CD14-positive monocyte (primary cell): Measurements from ENCODE around the gene ADAM8. TPM values are rescaled to one million over a fixed set of nuclear protein-coding genes. Genes with fewer than 3 reads are reported as not detected.

ENCODE experiments used
- DNase-seq, 3 donors: peaks; one replicate each; pipeline ENCODE4 v3.0.0-alpha.2; 2011 to 2022
- H2AFZ ChIP-seq: 2 replicates; pipeline ENCODE4 v1.6.0; 2012; ENCODE audit warnings: mild to moderate bottlenecking, low read depth, low read length, inconsistent platforms; ENCODE audit not compliant: insufficient read depth, poor library complexity, severe bottlenecking
- H3K27ac ChIP-seq, 2 donors: 1 replicate in 1 of 2; 2 replicates in 1 of 2; pipeline ENCODE4 v1.5.1; 2012 to 2013; ENCODE audit warnings: low read length in 2 of 2, control low read depth in 1 of 2, inconsistent platforms in 1 of 2, low read depth in 1 of 2, mild to moderate bottlenecking in 1 of 2
- H3K27me3 ChIP-seq, 2 donors: one replicate each; pipeline versions ENCODE4 v1.6.0 to v1.6.1; 2011 to 2013; ENCODE audit warnings: low read length in 2 of 2; ENCODE audit not compliant: control insufficient read depth in 2 of 2, insufficient read depth in 2 of 2
- H3K36me3 ChIP-seq, 2 donors: replicated peaks in 1 of 2; 1 replicate in 1 of 2; 2 replicates in 1 of 2; pipeline versions ENCODE4 v1.5.1 to v1.6.1; 2012 to 2013; ENCODE audit warnings: low read length in 2 of 2, control low read depth in 1 of 2, inconsistent platforms in 1 of 2, mild to moderate bottlenecking in 1 of 2; ENCODE audit not compliant: insufficient read depth in 2 of 2, control insufficient read depth in 1 of 2
- H3K4me1 ChIP-seq, 2 donors: 1 replicate in 1 of 2; 2 replicates in 1 of 2; pipeline versions ENCODE4 v1.5.1 to v1.6.1; 2012 to 2013; ENCODE audit warnings: low read length in 2 of 2, control low read depth in 1 of 2, inconsistent platforms in 1 of 2, mild to moderate bottlenecking in 1 of 2, moderate library complexity in 1 of 2; ENCODE audit not compliant: insufficient read depth in 2 of 2, control insufficient read depth in 1 of 2
- H3K4me2 ChIP-seq: replicated peaks from 2 replicates; pipeline ENCODE3; 2012; ENCODE audit warnings: low read length, moderate library complexity, mild to moderate bottlenecking; ENCODE audit not compliant: poor library complexity, severe bottlenecking; ENCODE audit errors: extremely low read depth
- H3K4me3 ChIP-seq, 3 experiments: fragments of 200-600 bp in 1 of 3; sonication (generic) in 1 of 3; replicated peaks in 1 of 3; 1 replicate in 2 of 3; 2 replicates in 1 of 3; pipeline ENCODE4 v1.5.1; 2011 to 2013; ENCODE audit warnings: low read length in 3 of 3, mild to moderate bottlenecking in 3 of 3, control low read depth in 2 of 3, low read depth in 2 of 3, inconsistent platforms in 1 of 3, moderate library complexity in 1 of 3
- H3K79me2 ChIP-seq: 2 replicates; pipeline ENCODE4 v1.6.0; 2012; ENCODE audit warnings: mild to moderate bottlenecking, control low read depth, inconsistent platforms, low read length, moderate library complexity; ENCODE audit not compliant: insufficient read depth
- H3K9ac ChIP-seq: 2 replicates; pipeline ENCODE4 v1.6.0; 2017; ENCODE audit warnings: low read length, mild to moderate bottlenecking; ENCODE audit not compliant: insufficient read depth, poor library complexity, severe bottlenecking
- H3K9me3 ChIP-seq, 2 donors: replicated peaks in 1 of 2; 1 replicate in 1 of 2; 2 replicates in 1 of 2; pipeline versions ENCODE4 v1.5.1 to v1.6.1; 2012 to 2013; ENCODE audit warnings: low read length in 2 of 2, control low read depth in 1 of 2; ENCODE audit not compliant: control insufficient read depth in 1 of 2, insufficient read depth in 1 of 2
- H4K20me1 ChIP-seq: 2 replicates; pipeline ENCODE4 v1.6.0; 2012; ENCODE audit warnings: mild to moderate bottlenecking, low read length, control low read depth, moderate library complexity; ENCODE audit not compliant: insufficient read depth
- H3K27ac Mint-ChIP-seq, 7 donors: one replicate each; pipeline ENCODE4 v1.8.0; 2020; ENCODE audit warnings: mild to moderate bottlenecking in 7 of 7, mixed read lengths in 7 of 7, moderate library complexity in 6 of 7, inconsistent platforms in 2 of 7
- H3K27me3 Mint-ChIP-seq, 3 donors: one replicate each; pipeline ENCODE4 v1.8.0; 2021 to 2022; ENCODE audit warnings: low read depth in 3 of 3, mild to moderate bottlenecking in 3 of 3, mixed read lengths in 3 of 3, moderate library complexity in 3 of 3, inconsistent platforms in 1 of 3
- H3K36me3 Mint-ChIP-seq, 2 donors: one replicate each; pipeline ENCODE4 v1.8.0; 2020; ENCODE audit warnings: mixed read lengths in 2 of 2, inconsistent platforms in 1 of 2, mild to moderate bottlenecking in 1 of 2
- H3K4me1 Mint-ChIP-seq: one replicate; pipeline ENCODE4 v1.8.0; 2020; ENCODE audit warnings: mild to moderate bottlenecking, mixed read lengths
- H3K4me3 Mint-ChIP-seq, 2 donors: one replicate each; pipeline ENCODE4 v1.8.0; 2020; ENCODE audit warnings: mild to moderate bottlenecking in 2 of 2, mixed read lengths in 2 of 2, moderate library complexity in 1 of 2
- H3K9me3 Mint-ChIP-seq, 7 donors: one replicate each; pipeline ENCODE4 v1.8.0; 2020 to 2022; ENCODE audit warnings: mixed read lengths in 7 of 7, mild to moderate bottlenecking in 6 of 7, moderate library complexity in 6 of 7, inconsistent platforms in 2 of 7
- WGBS: methylation state at CpG from one replicate; pipeline ENCODE4 v1.1.5; 2013; ENCODE audit warnings: missing lambda C conversion rate; ENCODE audit not compliant: insufficient coverage; 5-methylcytosine and 5-hydroxymethylcytosine counted together
- intact Hi-C, 2 donors: fragments of 100-400 bp; cut with micrococcal nuclease; formaldehyde crosslinking; loops; one replicate each; pipeline versions ENCODE4 v1.15.0 to v1.15.1; 2023
- polyA plus RNA-seq, 3 donors: library from polyadenylated mRNA; depleted of rRNA in 1 of 3; unstranded in 2 of 3; stranded (reverse) in 1 of 3; fragments of 300-500 nt in 2 of 3; fragments of >200 nt in 1 of 3; fragmentation: Illumina TruSeq in 2 of 3; gene quantifications; 1 replicate in 2 of 3; 2 replicates in 1 of 3; pipeline ENCODE4 v1.2.3, GENCODE V29; 2012 to 2021
- TF ChIP-seq, protein P1 (sequence below): fragments of 200-600 bp; IDR thresholded peaks from one replicate; pipeline ENCODE4 v1.8.0; 2022; ENCODE audit warnings: antibody characterized with exemption, mild to moderate bottlenecking

The ADAM8 gene
- polyA plus RNA-seq, 3 donors: 32.7 to 228 (median 72.8) TPM

DNA sequence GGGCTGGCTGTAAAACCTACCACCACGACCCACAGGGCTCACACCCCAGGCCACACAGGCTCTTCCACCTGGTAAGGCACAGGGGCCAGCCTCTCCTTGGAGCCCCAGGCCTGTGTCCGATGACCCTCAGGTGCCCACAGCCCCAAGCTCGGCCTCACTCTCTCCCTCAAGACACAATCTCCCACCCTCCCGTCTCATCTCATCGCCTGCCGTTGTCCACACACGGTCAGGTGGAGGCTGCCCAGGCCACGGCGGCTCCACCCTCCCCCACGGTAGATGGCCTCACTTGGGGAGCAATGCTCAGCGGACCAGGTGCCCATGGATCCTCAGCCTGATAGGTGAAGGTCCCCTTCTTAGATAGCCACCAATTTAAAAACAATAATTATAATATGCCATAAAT, 55.3 kb downstream of the ADAM8 start:
- peaks cover 19 to 49% (median 47%) of the 10 kb centered on the region in 3 donors for H3K27me3 Mint-ChIP-seq
- H3K9me3 ChIP-seq: no peaks in the 10 kb centered on the region
- 93% methylated on average over 10 of the region's 11 CpGs for WGBS
- H3K4me1 Mint-ChIP-seq: peaks cover 4% of the 10 kb centered on the region
- H3K79me2 ChIP-seq: no peaks in the 10 kb centered on the region
- no peak overlapping the region for H3K4me3 ChIP-seq
- no peak overlapping the region for H3K4me2 ChIP-seq
- H4K20me1 ChIP-seq: no peaks in the 10 kb centered on the region
- DNase-seq: no peak
- H3K27me3 ChIP-seq: peaks cover 0 to 29% of the 10 kb centered on the region in 2 donors
- H3K27ac Mint-ChIP-seq: no peak overlapping the region
- intact Hi-C loops: no loop called here
- no peak overlapping the region for H3K9ac ChIP-seq
- no peaks in the 10 kb centered on the region for H3K36me3 Mint-ChIP-seq
- no peak overlapping the region for H3K4me3 Mint-ChIP-seq
- TF ChIP-seq, protein P1, sequence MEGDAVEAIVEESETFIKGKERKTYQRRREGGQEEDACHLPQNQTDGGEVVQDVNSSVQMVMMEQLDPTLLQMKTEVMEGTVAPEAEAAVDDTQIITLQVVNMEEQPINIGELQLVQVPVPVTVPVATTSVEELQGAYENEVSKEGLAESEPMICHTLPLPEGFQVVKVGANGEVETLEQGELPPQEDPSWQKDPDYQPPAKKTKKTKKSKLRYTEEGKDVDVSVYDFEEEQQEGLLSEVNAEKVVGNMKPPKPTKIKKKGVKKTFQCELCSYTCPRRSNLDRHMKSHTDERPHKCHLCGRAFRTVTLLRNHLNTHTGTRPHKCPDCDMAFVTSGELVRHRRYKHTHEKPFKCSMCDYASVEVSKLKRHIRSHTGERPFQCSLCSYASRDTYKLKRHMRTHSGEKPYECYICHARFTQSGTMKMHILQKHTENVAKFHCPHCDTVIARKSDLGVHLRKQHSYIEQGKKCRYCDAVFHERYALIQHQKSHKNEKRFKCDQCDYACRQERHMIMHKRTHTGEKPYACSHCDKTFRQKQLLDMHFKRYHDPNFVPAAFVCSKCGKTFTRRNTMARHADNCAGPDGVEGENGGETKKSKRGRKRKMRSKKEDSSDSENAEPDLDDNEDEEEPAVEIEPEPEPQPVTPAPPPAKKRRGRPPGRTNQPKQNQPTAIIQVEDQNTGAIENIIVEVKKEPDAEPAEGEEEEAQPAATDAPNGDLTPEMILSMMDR: no peak
- peaks cover 0 to 3% (median 0%) of the 10 kb centered on the region in 7 donors for H3K9me3 Mint-ChIP-seq
- H3K4me1 ChIP-seq: no peaks in the 10 kb centered on the region
- no peak overlapping the region for H2AFZ ChIP-seq
- H3K36me3 ChIP-seq: no peaks in the 10 kb centered on the region
- no peak overlapping the region for H3K27ac ChIP-seq

DNA sequence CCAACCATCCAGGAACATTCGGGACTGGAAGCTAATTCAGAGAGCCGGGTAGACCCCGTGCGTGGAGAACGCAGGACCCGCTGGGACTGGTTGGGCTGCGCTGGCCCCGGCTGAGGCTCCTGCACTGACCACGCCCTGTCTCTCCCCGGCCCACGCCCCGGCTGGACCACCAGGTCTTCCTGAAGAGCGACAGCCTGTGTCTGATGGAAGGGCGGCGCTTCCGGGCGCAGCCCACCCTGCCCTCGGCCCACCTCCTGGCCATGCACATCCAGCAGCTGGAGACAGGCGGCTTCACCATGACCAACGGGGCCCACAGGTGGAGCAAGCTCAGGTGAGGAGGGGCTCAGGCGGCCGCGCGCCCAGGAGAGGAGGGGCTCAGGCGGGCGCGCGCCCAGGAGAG, 56.9 kb downstream of the ADAM8 start:
- H3K4me1 Mint-ChIP-seq: no peaks in the 10 kb centered on the region
- no peaks in the 10 kb centered on the region for H3K36me3 Mint-ChIP-seq
- no peak overlapping the region for H3K4me3 Mint-ChIP-seq
- no peak overlapping the region for H3K4me3 ChIP-seq
- TF ChIP-seq, protein P1: no peak
- peaks cover 0 to 13% of the 10 kb centered on the region in 2 donors for H3K27me3 ChIP-seq
- H3K27ac ChIP-seq: no peak overlapping the region
- no peaks in the 10 kb centered on the region for H4K20me1 ChIP-seq
- H2AFZ ChIP-seq: no peak overlapping the region
- H3K27me3 Mint-ChIP-seq: peaks cover 6 to 36% (median 36%) of the 10 kb centered on the region in 3 donors
- H3K4me2 ChIP-seq: no peak overlapping the region
- H3K36me3 ChIP-seq: no peaks in the 10 kb centered on the region
- no peak overlapping the region for H3K27ac Mint-ChIP-seq
- intact Hi-C loops: no loop called here
- H3K9me3 ChIP-seq: no peaks in the 10 kb centered on the region
- peaks cover 0 to 2% (median 0%) of the 10 kb centered on the region in 7 donors for H3K9me3 Mint-ChIP-seq
- H3K9ac ChIP-seq: no peak overlapping the region
- no peaks in the 10 kb centered on the region for H3K4me1 ChIP-seq
- no peaks in the 10 kb centered on the region for H3K79me2 ChIP-seq
- WGBS: 20% methylated on average over 23 of the region's 28 CpGs
- DNase-seq: no peak
